ENCODE measurements around the gene C11orf24.

- TF ChIP-seq CTCF (IDR thresholded peaks at IDR 0.05) = no peak
- TF ChIP-seq ATF2 (CRISPR knock-in tag; IDR thresholded peaks at IDR 0.05; ENCODE audit: borderline replicate concordance, low read depth) = no peak
- no peak for TF ChIP-seq ZNF138 (CRISPR knock-in tag; conservative IDR thresholded peaks at IDR 0.05)
- TF ChIP-seq TEAD4 (CRISPR knock-in tag; IDR thresholded peaks at IDR 0.05) = no peak
- no peak for TF ChIP-seq NR2C2 (CRISPR knock-in tag; IDR thresholded peaks at IDR 0.05)
- TF ChIP-seq USF1 (CRISPR knock-in tag; IDR thresholded peaks at IDR 0.05) = no peak
- no peak for TF ChIP-seq PREB (CRISPR knock-in tag; IDR thresholded peaks at IDR 0.05; ENCODE audit: borderline replicate concordance)
- TF ChIP-seq MAX (CRISPR knock-in tag; IDR thresholded peaks at IDR 0.05) = no peak
- no peak for TF ChIP-seq ZNF232 (CRISPR knock-in tag; IDR thresholded peaks at IDR 0.05)
- no peak for TF ChIP-seq FOXP1 (CRISPR knock-in tag; IDR thresholded peaks at IDR 0.05; ENCODE audit: borderline replicate concordance)
- no peak for TF ChIP-seq NR3C1 (CRISPR knock-in tag; conservative IDR thresholded peaks at IDR 0.05; ENCODE audit: low read depth)
- TF ChIP-seq ETV6 (CRISPR knock-in tag; IDR thresholded peaks at IDR 0.05) = no peak
- no peak for TF ChIP-seq FOXJ3 (CRISPR knock-in tag; IDR thresholded peaks at IDR 0.05; ENCODE audit: borderline replicate concordance)
- no peak for TF ChIP-seq ZBTB21 (CRISPR knock-in tag; IDR thresholded peaks at IDR 0.05; ENCODE audit: borderline replicate concordance)
These were observed 13.4 kb downstream of the C11orf24 start for GRCh38 chr11:68258363-68258765.

Data from WTC11 (cell line).